GM21447 (cell line): ENCODE data around the gene THADA.
A peak's percentile ranks its signal among the peaks of the same experiment; 100 is the strongest.
"Not testable (repeated sequence)": the region's sequence is repeated elsewhere in the genome, so short reads cannot be mapped to it uniquely, and the experiment has no call there.

Experiments used
- ATAC-seq: cut with Tn5 transposase; IDR thresholded peaks from one replicate; pipeline ENCODE4 v1.9.1; 2021; ENCODE audit not compliant: unreplicated experiment

The THADA gene, protein sequence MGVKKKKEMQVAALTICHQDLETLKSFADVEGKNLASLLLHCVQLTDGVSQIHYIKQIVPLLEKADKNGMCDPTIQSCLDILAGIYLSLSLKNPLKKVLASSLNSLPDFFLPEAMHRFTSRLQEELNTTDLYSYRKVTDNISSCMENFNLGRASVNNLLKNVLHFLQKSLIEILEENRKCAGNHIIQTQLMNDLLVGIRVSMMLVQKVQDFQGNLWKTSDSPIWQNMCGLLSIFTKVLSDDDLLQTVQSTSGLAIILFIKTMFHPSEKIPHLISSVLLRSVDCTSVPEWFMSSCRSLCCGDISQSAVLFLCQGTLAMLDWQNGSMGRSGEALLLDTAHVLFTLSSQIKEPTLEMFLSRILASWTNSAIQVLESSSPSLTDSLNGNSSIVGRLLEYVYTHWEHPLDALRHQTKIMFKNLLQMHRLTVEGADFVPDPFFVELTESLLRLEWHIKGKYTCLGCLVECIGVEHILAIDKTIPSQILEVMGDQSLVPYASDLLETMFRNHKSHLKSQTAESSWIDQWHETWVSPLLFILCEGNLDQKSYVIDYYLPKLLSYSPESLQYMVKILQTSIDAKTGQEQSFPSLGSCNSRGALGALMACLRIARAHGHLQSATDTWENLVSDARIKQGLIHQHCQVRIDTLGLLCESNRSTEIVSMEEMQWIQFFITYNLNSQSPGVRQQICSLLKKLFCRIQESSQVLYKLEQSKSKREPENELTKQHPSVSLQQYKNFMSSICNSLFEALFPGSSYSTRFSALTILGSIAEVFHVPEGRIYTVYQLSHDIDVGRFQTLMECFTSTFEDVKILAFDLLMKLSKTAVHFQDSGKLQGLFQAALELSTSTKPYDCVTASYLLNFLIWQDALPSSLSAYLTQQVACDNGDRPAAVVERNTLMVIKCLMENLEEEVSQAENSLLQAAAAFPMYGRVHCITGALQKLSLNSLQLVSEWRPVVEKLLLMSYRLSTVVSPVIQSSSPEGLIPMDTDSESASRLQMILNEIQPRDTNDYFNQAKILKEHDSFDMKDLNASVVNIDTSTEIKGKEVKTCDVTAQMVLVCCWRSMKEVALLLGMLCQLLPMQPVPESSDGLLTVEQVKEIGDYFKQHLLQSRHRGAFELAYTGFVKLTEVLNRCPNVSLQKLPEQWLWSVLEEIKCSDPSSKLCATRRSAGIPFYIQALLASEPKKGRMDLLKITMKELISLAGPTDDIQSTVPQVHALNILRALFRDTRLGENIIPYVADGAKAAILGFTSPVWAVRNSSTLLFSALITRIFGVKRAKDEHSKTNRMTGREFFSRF (N-terminal part only)

DNA sequence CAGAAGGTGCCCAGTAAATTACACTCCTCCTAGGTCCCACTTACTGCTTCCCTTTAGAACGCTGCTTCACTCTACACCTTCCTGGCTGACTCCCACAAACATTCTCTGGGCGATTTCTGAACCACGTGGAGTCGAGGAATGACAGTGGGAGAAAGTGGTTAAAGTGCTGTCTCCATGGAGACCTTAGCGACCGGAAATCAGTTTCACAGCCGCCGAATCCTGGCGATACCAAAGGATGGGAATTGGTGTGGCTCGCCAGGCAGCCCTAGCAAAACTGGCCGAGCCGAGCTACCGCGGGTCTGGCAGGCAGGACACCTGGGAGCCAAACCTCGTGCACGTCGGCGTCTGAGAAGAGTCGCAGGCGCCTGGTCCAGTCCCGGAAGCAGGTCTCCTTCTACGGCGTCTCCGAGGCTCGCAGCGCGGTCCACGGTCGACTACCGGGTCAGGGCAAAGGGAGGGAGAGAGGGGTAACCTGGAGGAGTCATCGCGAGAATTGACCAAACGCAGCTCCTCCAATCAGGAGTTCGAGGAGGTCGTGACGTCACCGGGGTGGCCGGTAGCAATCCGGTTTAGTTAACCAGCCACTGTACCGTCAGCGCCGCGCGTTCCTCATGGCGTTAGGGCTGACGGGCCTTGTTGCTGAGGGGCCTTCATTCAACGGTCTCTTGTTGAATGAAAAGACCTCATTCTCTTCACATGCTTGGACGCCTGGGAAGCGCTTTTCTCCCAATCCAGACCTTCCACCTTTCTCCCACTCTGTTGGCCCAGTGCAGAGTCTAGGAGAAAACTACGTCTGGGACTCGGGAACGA is at the start of gene THADA:
THADA (minus strand) TSS at position 436 of the 810 bp plus-strand sequence. CDS start 3,646 bp downstream, outside the sequence.
- ATAC-seq = peak; percentile 97

DNA sequence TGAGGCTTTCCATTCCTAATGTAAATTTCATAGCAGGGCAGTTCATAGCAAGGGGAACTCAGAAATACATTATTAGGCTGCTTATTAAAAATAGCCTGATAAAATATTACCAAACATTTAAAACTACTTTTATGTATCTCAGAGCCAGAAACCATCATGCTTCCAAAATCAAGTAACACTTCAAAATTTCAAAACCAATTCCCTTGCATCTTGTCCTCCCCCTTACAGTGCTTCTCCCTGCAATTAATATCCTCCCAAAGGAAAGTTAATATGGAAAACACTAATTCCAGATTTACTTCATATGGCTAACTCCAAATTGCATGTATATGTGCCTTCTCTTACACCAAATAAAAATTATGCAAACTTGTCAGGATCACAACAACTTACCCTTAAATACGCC is 47.8 kb upstream of the THADA start:
- ATAC-seq = no peak

DNA sequence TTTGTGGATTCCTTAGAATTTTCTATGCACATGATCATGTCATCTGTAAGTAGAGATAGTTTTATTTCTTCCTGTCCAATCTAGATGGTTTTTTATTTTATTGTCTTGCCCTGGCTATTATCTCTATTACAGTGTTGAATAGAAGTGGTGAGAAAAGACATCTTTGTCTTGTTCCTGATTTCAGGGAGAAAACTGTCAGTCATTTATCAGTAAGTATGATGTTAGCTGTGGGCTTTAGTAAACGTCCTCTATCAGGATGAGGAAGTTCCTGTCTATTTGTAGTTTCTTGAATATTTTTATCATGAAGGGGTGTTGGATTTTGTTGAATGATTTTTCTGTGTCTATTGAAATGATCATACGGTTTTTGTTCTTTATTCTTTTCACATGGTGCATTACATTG is 46.5 kb upstream of the THADA start:
- no peak for ATAC-seq

DNA sequence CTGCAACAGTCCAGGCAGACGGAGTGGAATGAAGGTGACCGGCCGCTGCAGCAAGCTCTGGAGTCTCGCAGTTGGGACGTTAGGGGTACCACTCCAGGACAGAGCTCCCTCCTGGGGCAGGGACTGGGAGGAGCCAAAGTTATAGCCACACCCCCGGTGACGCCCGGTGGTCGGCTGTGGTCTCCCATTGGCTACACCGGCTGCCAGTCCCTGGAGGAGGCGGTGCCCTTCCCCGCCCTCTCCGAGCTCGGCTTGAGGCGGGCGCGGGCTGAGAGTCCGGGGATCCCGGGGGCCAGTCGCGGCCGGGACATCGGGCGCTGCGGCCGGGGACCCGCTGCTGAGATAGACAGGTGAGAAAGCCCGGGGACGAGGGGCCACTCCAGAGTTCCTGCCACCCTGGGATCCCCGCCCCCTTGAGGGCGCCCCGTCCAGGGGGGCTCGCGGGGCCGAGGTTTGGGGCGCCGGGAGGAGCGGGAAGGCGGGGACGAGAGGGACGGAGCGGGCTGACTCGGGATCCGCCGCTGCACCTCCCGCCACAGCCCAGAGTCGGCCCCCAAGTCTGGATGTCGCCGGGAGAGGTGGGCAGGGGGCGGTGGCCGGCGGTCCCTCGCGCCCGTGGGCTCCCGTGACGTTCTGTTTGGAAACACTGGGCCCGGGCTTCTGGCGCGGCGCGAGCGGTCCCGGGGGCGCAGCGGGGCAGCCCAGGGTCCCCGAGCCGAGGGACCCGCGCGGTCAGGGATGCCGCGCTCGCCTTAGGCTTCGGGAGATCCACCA is 41.4 kb upstream of the THADA start, which contains the start of gene PLEKHH2:
PLEKHH2 (plus strand) TSS at position 231 of the 774 bp plus-strand sequence. CDS start 7,414 bp downstream, outside the sequence.
- peak; percentile 100 for ATAC-seq

DNA sequence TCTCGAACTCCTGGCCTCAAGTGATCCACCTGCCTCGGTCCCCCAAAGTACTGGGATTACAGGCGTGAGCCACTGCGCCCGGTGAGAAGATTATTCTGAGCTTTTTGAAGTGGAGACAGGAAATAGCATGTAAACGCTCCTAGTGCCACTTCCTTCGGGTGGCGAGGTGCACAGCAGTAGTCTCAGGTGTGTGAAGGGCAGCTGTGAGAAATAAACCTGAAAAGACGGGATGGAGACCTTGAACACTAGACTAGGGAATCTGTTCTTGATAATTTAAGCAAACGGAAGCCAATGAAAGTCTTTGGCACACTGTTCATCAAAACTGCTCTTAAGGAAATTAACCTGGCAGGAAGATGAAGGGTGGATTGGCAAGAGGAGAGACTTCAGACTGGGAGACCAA is 40.8 kb upstream of the THADA start:
- no peak for ATAC-seq

DNA sequence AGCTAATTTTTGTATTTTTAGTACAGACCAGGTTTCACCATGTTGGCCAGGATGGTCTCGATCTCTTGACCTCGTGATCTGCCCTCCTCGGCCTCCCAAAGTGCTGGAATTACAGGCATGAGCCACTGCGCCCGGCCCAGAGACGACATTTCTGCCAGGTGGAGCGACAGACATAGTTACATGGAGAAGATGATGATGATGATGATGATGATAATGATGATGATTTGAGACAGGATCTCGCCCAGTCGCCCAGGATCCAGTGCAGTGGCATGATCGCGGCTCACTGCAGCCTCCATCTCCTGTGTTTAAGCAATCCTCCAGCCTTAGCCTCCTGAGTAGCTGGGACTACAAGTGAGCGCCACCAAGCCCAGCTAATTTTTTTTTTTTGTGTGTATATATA is 40.3 kb upstream of the THADA start:
- ATAC-seq = not testable (repeated sequence)

DNA sequence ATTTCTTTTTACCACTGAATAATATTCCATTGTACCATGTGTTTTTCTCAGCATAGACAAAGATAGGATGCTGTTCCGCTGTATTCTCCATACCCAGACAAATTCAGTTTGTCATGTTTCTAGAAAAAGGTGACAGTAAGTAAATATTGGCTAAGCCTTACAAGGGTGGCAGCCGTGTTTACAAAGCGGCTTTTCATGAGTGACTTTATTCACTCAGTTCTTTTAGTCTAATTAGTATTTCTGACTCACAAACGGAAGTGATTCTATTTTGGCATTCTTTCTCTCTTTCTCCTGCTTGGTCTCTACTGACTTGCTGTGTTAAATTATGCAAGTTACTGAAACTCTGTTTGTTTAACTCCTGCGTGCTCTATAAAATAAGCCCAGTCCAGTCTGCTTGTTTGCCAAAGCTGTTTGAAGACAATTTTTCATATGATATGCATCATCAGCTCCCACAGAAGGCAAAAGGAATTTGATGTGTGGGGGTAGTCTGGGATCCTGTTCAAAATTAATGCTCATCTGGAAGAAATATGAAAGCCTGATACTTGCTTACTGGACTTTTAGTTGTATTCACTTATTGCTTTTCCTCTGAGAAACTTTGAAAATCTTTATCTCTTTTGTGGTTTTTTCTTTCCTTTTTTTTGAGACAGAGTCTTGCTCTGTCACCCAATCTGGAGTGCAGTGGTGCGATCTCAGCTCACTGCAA is 38.9 kb upstream of the THADA start:
- no peak for ATAC-seq

DNA sequence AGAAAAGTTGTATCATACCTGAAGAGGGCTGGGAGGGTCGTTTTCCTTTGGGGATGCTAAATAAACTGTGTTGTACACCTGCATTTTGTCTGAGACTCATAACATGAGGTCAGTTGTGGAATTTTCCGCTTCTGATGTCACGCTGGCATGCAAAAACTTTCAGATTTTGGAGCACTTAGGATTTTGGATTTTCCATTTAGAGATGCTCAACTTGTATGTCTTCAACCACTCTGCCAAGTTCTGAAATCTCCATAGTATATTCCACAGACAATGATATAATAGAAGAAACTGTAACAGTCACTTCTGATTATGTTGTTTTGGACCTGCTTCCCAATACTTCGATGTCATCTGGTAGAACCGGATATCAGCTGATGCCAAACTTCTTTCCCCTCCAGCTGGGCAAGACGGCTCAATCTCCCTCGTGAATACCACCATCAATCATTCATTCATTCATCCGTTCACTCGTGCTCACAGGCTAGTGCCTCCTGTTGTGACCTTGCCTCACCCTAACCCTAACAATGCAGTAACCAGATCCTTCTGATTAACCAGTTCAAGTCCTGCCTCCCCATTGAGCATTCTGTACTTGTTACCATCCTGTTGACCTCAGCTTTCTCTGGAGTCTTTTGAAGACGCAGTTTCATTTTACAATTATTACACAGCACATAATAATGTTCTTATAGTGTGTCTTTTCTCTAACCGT is 35.9 kb upstream of the THADA start:
- no peak for ATAC-seq

DNA sequence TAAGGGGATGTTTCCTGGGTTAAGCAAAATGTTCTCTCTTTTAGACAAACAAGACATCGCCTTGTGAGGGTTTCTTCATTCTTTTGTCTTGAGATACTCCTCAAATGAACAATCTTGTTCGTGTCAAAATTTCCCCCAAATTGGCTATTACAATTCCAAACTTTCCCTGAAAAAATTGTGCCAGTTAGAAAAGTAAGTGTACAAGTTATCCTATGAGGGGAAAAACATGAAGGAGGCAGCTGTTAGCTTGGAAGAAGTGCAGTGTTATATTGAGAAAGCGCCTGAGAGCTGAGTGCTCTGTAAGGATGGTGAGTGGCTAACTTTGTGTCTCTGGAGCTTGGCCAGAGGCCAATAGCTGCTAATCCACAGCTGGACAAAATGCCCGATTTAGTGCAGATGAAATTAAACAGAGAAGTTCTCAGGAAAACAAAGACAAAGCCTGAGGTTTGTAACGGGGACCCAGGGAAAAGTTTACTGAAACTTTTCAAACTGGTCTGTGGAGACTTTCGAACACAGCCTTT is 27.2 kb upstream of the THADA start:
- ATAC-seq = no peak

DNA sequence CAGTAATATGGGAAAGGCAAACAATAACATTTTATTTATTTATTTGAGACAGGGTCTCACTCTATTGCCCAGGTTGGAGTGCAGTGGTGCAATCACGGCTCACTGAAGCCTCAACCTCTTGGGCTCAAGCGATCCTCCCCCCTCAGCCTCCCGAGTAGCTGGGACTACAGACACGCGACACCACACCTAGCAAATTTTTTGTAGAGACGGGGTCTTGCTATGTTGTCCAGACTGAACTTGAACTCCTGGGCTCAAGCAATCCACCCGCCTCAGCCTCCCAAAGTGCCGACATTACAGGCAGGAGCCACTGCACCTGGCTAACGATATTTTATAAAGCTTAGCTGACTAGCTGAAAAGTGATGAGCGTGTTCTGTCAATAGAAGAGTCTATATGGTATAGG is 23.7 kb upstream of the THADA start:
- no peak for ATAC-seq

DNA sequence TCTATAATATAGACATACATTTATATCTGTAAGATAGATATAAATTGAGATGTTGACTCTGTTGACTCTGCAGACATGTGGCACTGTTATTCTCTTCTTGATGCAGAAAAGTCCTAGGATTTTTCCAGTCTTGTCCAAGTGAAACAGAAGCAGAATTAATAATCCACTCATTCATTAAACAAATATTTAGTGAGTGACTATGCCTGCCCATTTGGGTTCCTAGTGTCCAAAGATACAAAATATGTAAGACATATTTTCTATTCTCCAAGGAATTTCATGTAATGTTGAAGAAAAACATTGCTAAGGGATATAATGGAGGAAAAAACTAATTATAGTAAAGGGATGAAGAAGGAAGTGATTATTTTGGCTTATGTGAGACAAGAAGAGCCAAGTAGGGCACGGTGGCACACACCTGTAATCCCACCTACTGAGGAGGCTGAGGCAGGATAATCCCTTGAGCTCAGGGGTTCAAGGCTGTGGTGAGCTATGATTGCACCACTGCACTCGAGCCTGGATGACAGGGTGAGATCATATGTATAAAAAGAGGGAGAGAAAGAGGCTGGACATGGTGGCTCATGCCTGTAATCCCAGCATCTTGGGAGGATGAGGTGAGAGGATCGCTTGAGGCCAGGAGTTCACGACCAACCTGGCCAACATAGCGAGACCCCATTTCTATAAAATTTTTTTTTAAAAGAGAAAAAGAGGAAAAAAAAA is 21.3 kb upstream of the THADA start:
- no peak for ATAC-seq

DNA sequence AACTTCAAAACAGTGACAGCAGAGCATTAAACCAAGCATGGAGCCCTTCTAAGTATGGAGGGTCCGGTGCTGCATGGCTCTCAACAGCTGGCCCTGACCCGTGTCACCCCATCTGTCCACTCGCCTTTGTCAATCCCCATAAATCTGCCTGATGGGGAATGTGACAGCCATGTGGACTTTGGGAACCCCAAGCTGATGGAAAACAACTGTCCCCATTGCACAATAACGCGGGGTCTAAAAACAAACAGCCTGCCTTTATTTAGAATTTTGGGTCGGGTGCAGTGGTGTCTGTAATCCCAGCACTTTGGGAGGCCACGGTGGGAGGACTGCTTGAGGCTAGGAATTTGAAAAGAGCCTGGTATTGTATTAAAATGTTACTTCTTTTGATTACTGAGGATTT is 17.1 kb upstream of the THADA start:
- ATAC-seq = no peak

DNA sequence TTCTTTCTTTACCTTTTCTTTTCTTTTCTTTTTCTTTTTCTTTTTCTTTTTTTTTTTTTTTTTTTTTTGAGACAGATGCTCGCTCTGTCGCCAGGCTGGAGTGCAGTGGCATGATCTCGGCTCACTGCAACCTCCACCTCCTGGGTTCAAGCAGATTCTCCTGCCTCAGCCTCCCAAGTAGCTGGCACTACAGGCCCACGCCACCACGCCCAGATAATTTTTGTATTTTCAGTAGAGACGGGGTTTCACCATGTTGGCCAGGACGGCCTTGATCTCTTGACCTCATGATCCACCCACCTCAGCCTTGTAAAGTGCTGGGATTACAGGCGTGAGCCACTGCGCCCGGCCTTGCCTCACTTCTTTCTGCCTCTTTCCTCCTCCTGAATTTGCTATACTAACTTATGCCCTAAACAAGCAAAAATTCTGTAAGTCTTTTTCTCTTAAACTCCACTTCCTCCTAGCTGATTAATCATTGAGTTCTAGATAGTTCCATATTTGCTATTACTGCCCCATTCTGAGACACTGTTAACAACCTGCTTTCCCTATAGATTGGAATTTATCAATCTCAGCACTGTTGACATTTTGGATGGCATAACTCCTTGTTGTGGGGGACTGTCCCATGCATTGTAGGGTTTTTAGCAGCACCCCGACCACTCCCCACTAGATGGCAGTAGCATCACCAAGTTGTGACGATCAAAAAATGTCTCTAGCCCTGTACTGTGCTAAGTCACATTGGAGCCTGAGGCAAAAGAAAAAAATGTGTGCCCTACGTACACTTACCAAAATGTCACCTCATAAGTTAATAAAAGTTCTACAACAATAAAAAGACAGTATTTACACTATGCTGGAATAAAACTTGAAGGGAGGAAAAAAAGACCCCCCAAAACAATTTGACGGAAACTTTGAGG is 16.4 kb upstream of the THADA start:
- peak; percentile 92 for ATAC-seq

DNA sequence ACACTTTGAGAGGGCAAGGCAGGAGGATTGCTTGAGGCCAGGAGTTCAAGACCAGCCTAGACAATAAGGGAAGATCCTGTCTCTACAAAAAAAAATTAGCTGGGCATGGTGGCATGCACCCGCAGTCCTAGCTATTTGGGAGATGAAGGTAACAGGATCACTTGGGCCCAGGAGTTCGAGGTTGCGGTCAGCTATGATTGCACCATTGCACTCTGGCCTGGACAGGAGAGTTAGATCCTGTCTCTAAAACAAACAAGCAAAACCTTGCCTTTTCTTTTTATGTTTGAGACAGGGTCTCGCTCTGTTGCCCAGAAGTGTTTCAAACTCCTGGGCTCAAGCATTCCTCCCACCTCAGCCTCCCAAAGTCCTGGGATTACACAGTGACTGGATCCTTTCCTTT is 14.5 kb upstream of the THADA start:
- no peak for ATAC-seq

DNA sequence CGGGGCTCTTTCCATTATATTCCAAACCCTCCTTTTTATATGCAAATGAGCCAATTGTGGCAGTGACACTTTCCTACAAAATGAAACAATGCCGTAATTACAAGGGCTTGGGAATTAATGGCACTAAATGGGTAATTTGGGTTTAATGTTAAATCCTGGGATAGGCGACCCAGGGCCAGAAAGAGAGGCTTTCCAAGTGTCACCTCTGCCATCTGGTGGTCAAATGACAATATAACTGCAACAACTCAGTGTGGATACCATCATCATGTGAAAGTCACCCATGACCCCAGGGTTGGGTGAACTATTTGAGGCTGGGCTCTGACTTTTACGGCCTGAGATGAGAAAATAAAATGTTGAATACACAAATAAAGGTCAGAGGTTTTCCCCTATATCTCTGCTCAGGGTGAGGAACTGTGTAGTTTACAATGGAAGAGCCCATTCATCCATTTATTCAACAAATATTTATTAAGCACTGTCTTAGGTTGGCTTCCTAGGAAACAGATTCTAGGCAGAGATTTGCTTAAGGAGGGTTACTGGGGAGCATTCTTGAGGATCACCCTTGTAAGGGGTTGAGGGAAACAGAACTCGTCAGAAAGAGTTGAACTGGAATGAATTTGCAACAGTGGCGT is 13.6 kb upstream of the THADA start:
- peak; percentile 53 for ATAC-seq

DNA sequence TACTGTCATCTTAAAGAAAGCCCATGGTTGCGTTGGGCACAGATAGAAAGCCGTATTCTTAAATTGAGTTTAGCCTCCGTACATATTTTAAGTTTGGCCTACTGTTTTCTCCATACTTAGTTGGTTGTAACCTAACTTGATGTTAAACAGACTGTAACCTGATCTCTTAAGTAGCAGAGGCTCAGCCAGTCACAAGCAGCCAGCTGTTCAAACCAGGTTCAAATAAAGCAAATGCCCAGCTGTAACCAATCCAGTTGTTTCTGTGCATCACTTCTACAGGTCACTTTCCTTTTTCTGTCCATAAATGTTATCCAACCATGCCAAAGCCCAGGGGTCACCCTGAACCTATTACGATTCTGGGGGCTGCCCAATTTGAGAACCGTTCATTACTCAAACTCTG is 10.0 kb upstream of the THADA start:
- no peak for ATAC-seq
